Measurements from ENCODE around the gene TTC28. TPM values are rescaled to one million over a fixed set of nuclear protein-coding genes. Genes with fewer than 3 reads are reported as not detected.

Gene TTC28
- total and polyA plus RNA-seq, 10 of the 15 experiments (the other 5 are each of a cell fraction or from before 2014, with no cell fraction given), result 0.15 to 8.4 (median 1.4) TPM

DNA sequence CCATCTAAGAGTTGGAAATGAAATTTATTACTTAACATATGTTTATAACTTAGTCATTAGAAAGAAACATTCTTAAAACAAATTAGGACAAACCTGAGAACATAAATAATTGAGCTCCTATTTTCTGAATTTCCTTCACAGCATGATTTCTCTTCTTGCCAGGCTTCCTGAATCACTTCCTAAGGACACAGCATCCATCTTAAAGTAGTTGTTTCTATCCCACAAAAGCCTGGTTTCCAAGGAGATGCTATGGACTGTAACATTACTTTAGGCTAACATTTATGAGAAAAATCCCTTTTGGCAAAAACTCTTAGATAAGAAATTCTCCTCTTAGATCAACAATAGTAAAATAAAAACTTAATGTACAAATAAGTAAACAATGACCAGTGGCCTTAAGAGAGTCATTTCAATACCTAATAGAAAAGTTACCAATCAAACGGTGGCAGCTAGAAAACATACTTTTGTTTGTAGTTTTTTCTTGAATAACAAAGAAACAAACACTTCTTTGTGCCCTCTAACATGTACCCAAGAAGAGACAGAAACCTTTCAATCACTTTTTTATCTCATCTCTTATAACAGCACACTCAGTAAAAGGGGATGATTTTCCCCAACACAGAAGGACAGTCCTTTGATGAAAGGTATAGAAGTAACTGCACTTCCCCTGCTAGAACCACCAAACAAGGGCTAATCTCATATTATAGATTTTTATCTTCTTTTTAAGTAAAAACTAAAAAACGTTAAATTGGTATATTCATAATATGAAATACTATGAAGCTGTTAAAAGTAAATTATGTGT is 74.5 kb downstream of the TTC28 start:
- intact Hi-C loops (cut with micrococcal nuclease; ENCODE audit: unreplicated experiment), result loop anchor here (5.0 to 10.0 kb wide), 2 partner anchors 550 to 642 kb away; no protein-coding TSS in a partner anchor
- CTCF ChIA-PET, result interaction anchor here (1.0 to 3.7 kb wide), 3 partner anchors 11 to 224 kb away, joined by 3 to 24 read pairs (median 4); no protein-coding TSS in a partner anchor
- TF ChIP-seq, protein P1, sequence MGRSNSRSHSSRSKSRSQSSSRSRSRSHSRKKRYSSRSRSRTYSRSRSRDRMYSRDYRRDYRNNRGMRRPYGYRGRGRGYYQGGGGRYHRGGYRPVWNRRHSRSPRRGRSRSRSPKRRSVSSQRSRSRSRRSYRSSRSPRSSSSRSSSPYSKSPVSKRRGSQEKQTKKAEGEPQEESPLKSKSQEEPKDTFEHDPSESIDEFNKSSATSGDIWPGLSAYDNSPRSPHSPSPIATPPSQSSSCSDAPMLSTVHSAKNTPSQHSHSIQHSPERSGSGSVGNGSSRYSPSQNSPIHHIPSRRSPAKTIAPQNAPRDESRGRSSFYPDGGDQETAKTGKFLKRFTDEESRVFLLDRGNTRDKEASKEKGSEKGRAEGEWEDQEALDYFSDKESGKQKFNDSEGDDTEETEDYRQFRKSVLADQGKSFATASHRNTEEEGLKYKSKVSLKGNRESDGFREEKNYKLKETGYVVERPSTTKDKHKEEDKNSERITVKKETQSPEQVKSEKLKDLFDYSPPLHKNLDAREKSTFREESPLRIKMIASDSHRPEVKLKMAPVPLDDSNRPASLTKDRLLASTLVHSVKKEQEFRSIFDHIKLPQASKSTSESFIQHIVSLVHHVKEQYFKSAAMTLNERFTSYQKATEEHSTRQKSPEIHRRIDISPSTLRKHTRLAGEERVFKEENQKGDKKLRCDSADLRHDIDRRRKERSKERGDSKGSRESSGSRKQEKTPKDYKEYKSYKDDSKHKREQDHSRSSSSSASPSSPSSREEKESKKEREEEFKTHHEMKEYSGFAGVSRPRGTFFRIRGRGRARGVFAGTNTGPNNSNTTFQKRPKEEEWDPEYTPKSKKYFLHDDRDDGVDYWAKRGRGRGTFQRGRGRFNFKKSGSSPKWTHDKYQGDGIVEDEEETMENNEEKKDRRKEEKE (IDR thresholded peaks at IDR 0.05), result no peak
- TF ChIP-seq, protein P2, sequence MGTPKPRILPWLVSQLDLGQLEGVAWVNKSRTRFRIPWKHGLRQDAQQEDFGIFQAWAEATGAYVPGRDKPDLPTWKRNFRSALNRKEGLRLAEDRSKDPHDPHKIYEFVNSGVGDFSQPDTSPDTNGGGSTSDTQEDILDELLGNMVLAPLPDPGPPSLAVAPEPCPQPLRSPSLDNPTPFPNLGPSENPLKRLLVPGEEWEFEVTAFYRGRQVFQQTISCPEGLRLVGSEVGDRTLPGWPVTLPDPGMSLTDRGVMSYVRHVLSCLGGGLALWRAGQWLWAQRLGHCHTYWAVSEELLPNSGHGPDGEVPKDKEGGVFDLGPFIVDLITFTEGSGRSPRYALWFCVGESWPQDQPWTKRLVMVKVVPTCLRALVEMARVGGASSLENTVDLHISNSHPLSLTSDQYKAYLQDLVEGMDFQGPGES (IDR thresholded peaks at IDR 0.05), result no peak
- no peak for TF ChIP-seq POLR2AphosphoS5 (IDR thresholded peaks at IDR 0.05; ENCODE audit: low read length)
- TF ChIP-seq PML (IDR thresholded peaks at IDR 0.05; ENCODE audit: low read length), result no peak
- TF ChIP-seq, protein P3, sequence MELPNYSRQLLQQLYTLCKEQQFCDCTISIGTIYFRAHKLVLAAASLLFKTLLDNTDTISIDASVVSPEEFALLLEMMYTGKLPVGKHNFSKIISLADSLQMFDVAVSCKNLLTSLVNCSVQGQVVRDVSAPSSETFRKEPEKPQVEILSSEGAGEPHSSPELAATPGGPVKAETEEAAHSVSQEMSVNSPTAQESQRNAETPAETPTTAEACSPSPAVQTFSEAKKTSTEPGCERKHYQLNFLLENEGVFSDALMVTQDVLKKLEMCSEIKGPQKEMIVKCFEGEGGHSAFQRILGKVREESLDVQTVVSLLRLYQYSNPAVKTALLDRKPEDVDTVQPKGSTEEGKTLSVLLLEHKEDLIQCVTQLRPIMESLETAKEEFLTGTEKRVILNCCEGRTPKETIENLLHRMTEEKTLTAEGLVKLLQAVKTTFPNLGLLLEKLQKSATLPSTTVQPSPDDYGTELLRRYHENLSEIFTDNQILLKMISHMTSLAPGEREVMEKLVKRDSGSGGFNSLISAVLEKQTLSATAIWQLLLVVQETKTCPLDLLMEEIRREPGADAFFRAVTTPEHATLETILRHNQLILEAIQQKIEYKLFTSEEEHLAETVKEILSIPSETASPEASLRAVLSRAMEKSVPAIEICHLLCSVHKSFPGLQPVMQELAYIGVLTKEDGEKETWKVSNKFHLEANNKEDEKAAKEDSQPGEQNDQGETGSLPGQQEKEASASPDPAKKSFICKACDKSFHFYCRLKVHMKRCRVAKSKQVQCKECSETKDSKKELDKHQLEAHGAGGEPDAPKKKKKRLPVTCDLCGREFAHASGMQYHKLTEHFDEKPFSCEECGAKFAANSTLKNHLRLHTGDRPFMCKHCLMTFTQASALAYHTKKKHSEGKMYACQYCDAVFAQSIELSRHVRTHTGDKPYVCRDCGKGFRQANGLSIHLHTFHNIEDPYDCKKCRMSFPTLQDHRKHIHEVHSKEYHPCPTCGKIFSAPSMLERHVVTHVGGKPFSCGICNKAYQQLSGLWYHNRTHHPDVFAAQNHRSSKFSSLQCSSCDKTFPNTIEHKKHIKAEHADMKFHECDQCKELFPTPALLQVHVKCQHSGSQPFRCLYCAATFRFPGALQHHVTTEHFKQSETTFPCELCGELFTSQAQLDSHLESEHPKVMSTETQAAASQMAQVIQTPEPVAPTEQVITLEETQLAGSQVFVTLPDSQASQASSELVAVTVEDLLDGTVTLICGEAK (IDR thresholded peaks at IDR 0.05; ENCODE audit: borderline replicate concordance), result no peak
- TF ChIP-seq ZNF24 (IDR thresholded peaks at IDR 0.05), result no peak
- TF ChIP-seq ESRRA (IDR thresholded peaks at IDR 0.05; ENCODE audit: low read length), result no peak
- no peak for TF ChIP-seq EED (IDR thresholded peaks at IDR 0.05; ENCODE audit: low read depth)
- TF ChIP-seq TCF3 (IDR thresholded peaks at IDR 0.05; ENCODE audit: borderline replicate concordance, insufficient read depth, low read depth, low read length), result no peak
- no peak for TF ChIP-seq ZNF217 (IDR thresholded peaks at IDR 0.05)
- no peak for TF ChIP-seq SIX5 (IDR thresholded peaks at IDR 0.05; ENCODE audit: low read depth, low read length, severe bottlenecking)
- no peak for TF ChIP-seq IKZF1 (conservative IDR thresholded peaks at IDR 0.05)
- no peak for TF ChIP-seq SUZ12 (IDR thresholded peaks at IDR 0.05; ENCODE audit: unreplicated experiment)

More for the DNA sequence above, 74.5 kb downstream of the TTC28 start:
- no peak overlapping the region for H3K9ac ChIP-seq (ENCODE audit: control insufficient read depth, insufficient read depth, low read length)
- H3K4me3 ChIP-seq, result no peak overlapping the region
- in situ Hi-C loops (cut with MboI), result loop anchor here (5.0 kb wide), 2 partner anchors 222 to 432 kb away; no protein-coding TSS in a partner anchor
- no peak for ATAC-seq
- no peak overlapping the region for H3K27ac ChIP-seq (ENCODE audit: control insufficient read depth, insufficient read depth)
- H3K27me3 ChIP-seq (replicated peaks in 1 of 2; ENCODE audit: control insufficient read depth in 2 of 2, insufficient read depth in 2 of 2, low read length in 1 of 2), result no peaks in the 10 kb centered on the region; a peak in 1 of 4 replicates
- no peaks in the 10 kb centered on the region for H3K79me2 ChIP-seq (ENCODE audit: control insufficient read depth, insufficient read depth, low read length)
- RAD21 ChIA-PET (ENCODE audit: unreplicated experiment), result interaction anchor here (0.7 to 1.3 kb wide), 2 partner anchors 225 to 250 kb away, joined by 3 to 4 read pairs; no protein-coding TSS in a partner anchor
- no peak overlapping the region for H2AFZ ChIP-seq (ENCODE audit: control insufficient read depth, low read depth, low read length)
- FAIRE-seq, result no peak
- H3K9me3 ChIP-seq (replicated peaks; ENCODE audit: control insufficient read depth, insufficient read depth, low read length), result no peaks in the 10 kb centered on the region
- H3K36me3 ChIP-seq (ENCODE audit: control insufficient read depth in 2 of 2, insufficient read depth in 2 of 2, low read length in 1 of 2), result no peaks in the 10 kb centered on the region
- H4K20me1 ChIP-seq (ENCODE audit: control insufficient read depth, insufficient read depth), result no peaks in the 10 kb centered on the region
- DNase-seq (ENCODE audit: low read depth, low spot score), result no peak
- POLR2A ChIA-PET, result interaction anchor here (0.6 kb wide), 1 partner anchor 682 kb away, joined by 6 read pairs; no protein-coding TSS in a partner anchor
- WGBS (ENCODE audit: insufficient coverage, insufficient replicate concordance, low lambda C conversion rate, missing lambda C conversion rate), result 0% methylated on average over 2 of the region's 2 CpGs
- H3K4me2 ChIP-seq (ENCODE audit: control insufficient read depth, insufficient read depth), result no peak overlapping the region
- SMC1A ChIA-PET (ENCODE audit: uncharacterized antibody, unreplicated experiment), result interaction anchor here (1.0 to 3.4 kb wide), 4 partner anchors 9 to 436 kb away, joined by 4 to 21 read pairs (median 4); no protein-coding TSS in a partner anchor
- no peaks in the 10 kb centered on the region for H3K4me1 ChIP-seq (ENCODE audit: control insufficient read depth, insufficient read depth, low read length)
- BruUV-seq (replicated peaks), result no TSS peak

Measured in GM12878 (cell line).